Vagina (tissue), 2 donors: ENCODE measurements around the gene PXK. TPM values are rescaled to one million over a fixed set of nuclear protein-coding genes. Genes with fewer than 3 reads are reported as not detected.
A peak's percentile ranks its signal among the peaks of the same experiment; 100 is the strongest.

ENCODE experiments used
- DNase-seq, 2 donors: peaks; one replicate each; pipeline ENCODE4 v3.0.0-alpha.2; 2017; ENCODE audit errors: extremely low spot score in 2 of 2
- H3K27ac ChIP-seq: fragments of 200-600 bp; sonication (generic); one replicate; pipeline ENCODE4 v1.5.1; 2019
- H3K27me3 ChIP-seq: fragments of 200-600 bp; sonication (generic); one replicate; pipeline ENCODE4 v1.5.1; 2019
- H3K36me3 ChIP-seq, 2 donors: fragments of 200-600 bp; sonication (generic); one replicate each; pipeline ENCODE4 v1.5.1; 2017 to 2019
- H3K4me1 ChIP-seq: fragments of 200-600 bp; sonication (generic); one replicate; pipeline ENCODE4 v1.5.1; 2019
- H3K4me3 ChIP-seq, 2 donors: fragments of 200-600 bp; sonication (generic); 1 replicate in 1 of 2; 2 replicates in 1 of 2; pipeline ENCODE4 v1.5.1; 2016 to 2019
- H3K9me3 ChIP-seq: fragments of 200-600 bp; sonication (generic); one replicate; pipeline ENCODE4 v1.5.1; 2019
- CTCF ChIP-seq, 3 experiments: fragments of 450-650 bp in 2 of 3; fragments of 200-600 bp in 1 of 3; sonication (generic) in 1 of 3; IDR thresholded peaks; one replicate each; pipeline ENCODE4 v1.5.1; 2017 to 2019; ENCODE audit warnings: antibody characterized with exemption in 3 of 3, mild to moderate bottlenecking in 2 of 3, moderate library complexity in 2 of 3
- POLR2A ChIP-seq, 2 donors: fragments of 450-650 bp; IDR thresholded peaks; one replicate each; pipeline ENCODE4 v1.6.1; 2017; ENCODE audit warnings: antibody characterized with exemption in 2 of 2, mild to moderate bottlenecking in 2 of 2, moderate library complexity in 2 of 2
- POLR2AphosphoS5 ChIP-seq, 2 donors: sonication (generic); formaldehyde crosslinking; IDR thresholded peaks; one replicate each; pipeline ENCODE4 v1.9.0; 2017; ENCODE audit warnings: antibody characterized with exemption in 2 of 2, mild to moderate bottlenecking in 2 of 2, low read depth in 1 of 2; ENCODE audit not compliant: insufficient read depth in 1 of 2
- intact Hi-C: fragments of 100-400 bp; cut with DNase I; formaldehyde crosslinking; loops from one replicate; pipeline ENCODE4 v1.15.1; 2023
- total RNA-seq: library from RNA; depleted of rRNA; stranded (reverse); fragments of >200 nt; gene quantifications from one replicate; pipeline ENCODE4 v1.2.3, GENCODE V29; 2016

PXK gene
- total RNA-seq, 1 donor from 2014 or later: 59.9 TPM

DNA sequence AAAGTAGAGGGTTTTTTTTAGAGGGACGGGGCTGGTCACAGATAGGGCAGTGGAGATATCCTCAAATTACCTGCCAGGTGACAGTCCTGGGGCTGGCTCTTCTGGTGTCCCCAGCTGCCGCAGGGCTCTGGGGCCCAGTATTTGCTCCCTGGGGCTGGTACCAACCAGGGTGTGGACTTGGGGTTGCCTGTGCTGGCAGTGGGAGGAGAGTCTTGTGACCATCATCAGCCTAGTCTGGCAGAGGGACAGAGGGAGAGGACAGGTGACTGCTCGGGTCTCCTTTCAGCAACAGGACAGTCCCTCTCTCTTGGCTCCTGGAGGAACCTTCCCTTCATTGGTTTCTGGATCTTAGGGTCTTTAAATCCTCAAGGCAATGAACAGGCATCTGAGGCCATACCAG, 34.5 kb upstream of the PXK start:
- no peak for DNase-seq
- H3K27me3 ChIP-seq: no peaks in the 10 kb centered on the region
- no peaks in the 10 kb centered on the region for H3K4me1 ChIP-seq
- H3K4me3 ChIP-seq: no peak overlapping the region
- intact Hi-C loops: loop anchor here (5.0 kb wide), 1 partner anchor 61 kb away; the partner anchor contains the start of gene ABHD6
- TF ChIP-seq CTCF (IDR thresholded peaks at IDR 0.05) (no peak), POLR2AphosphoS5 (IDR thresholded peaks at IDR 0.05; ENCODE audit: insufficient read depth in 1 of 2, low read depth in 1 of 2) (no peak), POLR2A (IDR thresholded peaks at IDR 0.05) (no peak)
- H3K36me3 ChIP-seq: no peaks in the 10 kb centered on the region
- H3K27ac ChIP-seq: no peak overlapping the region
- H3K9me3 ChIP-seq: no peaks in the 10 kb centered on the region

GRCh38 chr3:58299075-58299474, 33.6 kb upstream of the PXK start:
- Histone ChIP-seq H3K4me3 (no peak overlapping the region), H3K27ac (no peak overlapping the region), H3K9me3 (no peaks in the 10 kb centered on the region), H3K4me1 (no peaks in the 10 kb centered on the region), H3K36me3 (no peaks in the 10 kb centered on the region), H3K27me3 (no peaks in the 10 kb centered on the region)
- DNase-seq: no peak
- intact Hi-C loops: loop anchor here (5.0 kb wide), 1 partner anchor 62 kb away; the partner anchor contains the start of gene ABHD6
- no peak for TF ChIP-seq CTCF (IDR thresholded peaks at IDR 0.05)

DNA sequence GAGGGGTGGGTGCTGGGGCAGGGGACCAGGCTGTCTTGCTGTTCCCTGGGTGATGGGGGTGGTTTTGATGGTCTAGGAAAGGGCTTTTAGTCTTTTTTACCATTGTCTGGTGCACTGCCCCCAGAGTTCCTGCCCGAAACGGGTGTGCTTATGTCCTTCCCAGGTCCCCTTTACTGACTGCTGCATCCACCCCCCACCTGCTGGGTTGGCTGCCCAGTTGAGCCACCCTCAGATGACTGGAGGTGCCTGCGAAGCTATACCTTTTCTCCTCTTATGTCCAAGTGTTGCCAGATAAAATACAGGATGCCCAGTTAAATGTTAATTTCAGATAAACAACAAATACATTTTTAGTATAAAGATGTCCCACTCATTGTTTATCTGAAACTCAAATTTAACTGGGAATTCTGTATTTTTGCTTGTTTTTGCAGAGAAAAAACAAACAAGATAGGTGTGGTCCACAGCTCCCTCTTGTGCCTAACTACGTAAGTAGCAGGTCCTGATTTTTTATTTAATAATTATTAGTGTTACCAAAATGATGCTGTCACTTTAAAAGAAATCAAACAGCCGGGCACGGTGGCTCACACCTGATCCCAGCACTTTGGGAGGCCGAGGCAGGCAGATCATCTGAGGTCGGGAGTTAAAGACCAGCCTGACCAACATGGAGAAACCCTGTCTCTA, 32.7 kb upstream of the PXK start:
- intact Hi-C loops: loop anchor here (5.0 kb wide), 2 partner anchors 63 to 113 kb away; partner anchors contain the start of gene ABHD6
- Histone ChIP-seq H3K4me3 (no peak overlapping the region), H3K27me3 (no peaks in the 10 kb centered on the region), H3K4me1 (no peaks in the 10 kb centered on the region), H3K9me3 (no peaks in the 10 kb centered on the region), H3K36me3 (no peaks in the 10 kb centered on the region), H3K27ac (no peak overlapping the region)
- no peak for DNase-seq
- TF ChIP-seq POLR2A (IDR thresholded peaks at IDR 0.05) (no peak), CTCF (IDR thresholded peaks at IDR 0.05) (peak in 2 of 3 experiments; percentile 32 to 69)

- Histone ChIP-seq H3K27me3 (no peaks in the 10 kb centered on the region), H3K4me1 (peaks cover 35% of the 10 kb centered on the region)
- intact Hi-C loops: no loop called here
Measured at GRCh38 chr3:58305882-58306711, 26.6 kb upstream of the PXK start, which contains the start of the genes HTD2 and RPP14. HTD2 (plus strand) TSS chr3:58306520; CDS start chr3:58317614, 11,094 bp downstream. RPP14 (plus strand) TSS chr3:58306245; CDS start chr3:58310330, 4,085 bp downstream.

More at GRCh38 chr3:58305882-58306711, 26.6 kb upstream of the PXK start, which contains the start of the genes HTD2 and RPP14:
- Histone ChIP-seq H3K9me3 (no peaks in the 10 kb centered on the region), H3K27ac (peak within 1 kb of the TSS; percentile 96), H3K36me3 (peaks cover 0 to 12% of the 10 kb centered on the region in 2 donors), H3K4me3 (peak within 1 kb of the TSS; percentile 76 to 80)
- TF ChIP-seq CTCF (IDR thresholded peaks at IDR 0.05) (peak; percentile 89 to 100 (median 94)), POLR2AphosphoS5 (IDR thresholded peaks at IDR 0.05; ENCODE audit: insufficient read depth in 1 of 2, low read depth in 1 of 2) (peak; percentile 97), POLR2A (IDR thresholded peaks at IDR 0.05) (peak in 1 of 2 donors; percentile 49)
- DNase-seq: peak in 1 of 2 donors; percentile 96
